Breast epithelium (tissue), 3 donors: ENCODE measurements around the gene RADIL.

Experiments
- CTCF ChIP-seq, 3 donors: fragments of 450-650 bp; IDR thresholded peaks; one replicate each; pipeline ENCODE4 v1.5.1; 2016 to 2017; ENCODE audit warnings: antibody characterized with exemption in 3 of 3, mild to moderate bottlenecking in 3 of 3, moderate library complexity in 3 of 3
- POLR2A ChIP-seq: fragments of 450-650 bp; IDR thresholded peaks from one replicate; pipeline ENCODE4 v1.6.1; 2016; ENCODE audit warnings: antibody characterized with exemption, mild to moderate bottlenecking, moderate library complexity
- POLR2AphosphoS5 ChIP-seq, 3 donors: sonication (generic); formaldehyde crosslinking; IDR thresholded peaks; one replicate each; pipeline ENCODE4 v1.6.1; 2017; ENCODE audit warnings: antibody characterized with exemption in 3 of 3

- TF ChIP-seq CTCF (IDR thresholded peaks at IDR 0.05) (no peak), POLR2AphosphoS5 (IDR thresholded peaks at IDR 0.05) (no peak), POLR2A (no peak)
Measured at GRCh38 chr7:4808026-4808425, 75.5 kb downstream of the RADIL start.
